ENCODE measurements around the gene COQ4.
"Not testable (repeated sequence)": the region's sequence is repeated elsewhere in the genome, so short reads cannot be mapped to it uniquely, and the experiment has no call there.

The COQ4 gene

GRCh38 chr9:128322404-128323211, at the start of gene COQ4, which contains the start of gene TRUB2:
COQ4 (plus strand) TSS chr9:128322839; CDS start chr9:128322859, 20 bp downstream.
TRUB2 (minus strand) TSS chr9:128322447; CDS start chr9:128322408, 39 bp downstream.
- peak; percentile 85 for DNase-seq (ENCODE audit: low read depth, low spot score)

DNA sequence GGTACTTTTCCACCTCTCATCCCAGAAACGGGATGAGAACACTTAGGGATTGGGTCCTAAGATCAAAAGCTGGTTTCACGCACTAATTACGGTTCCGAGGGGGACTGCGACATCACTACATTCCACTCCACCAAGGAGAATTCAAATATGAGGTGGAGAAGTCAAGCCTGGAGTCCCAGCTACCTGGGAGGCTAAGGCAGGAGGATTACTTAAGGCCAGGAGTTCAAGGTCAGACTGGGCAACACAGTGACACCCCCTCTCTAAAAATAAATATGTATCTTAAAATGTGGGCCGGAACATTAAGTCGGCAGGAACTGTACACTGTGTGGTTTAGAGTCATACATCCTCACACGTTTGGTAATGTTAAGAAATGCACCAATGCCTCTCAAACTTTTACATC, 48.4 kb upstream of the COQ4 start:
- no peak for DNase-seq (ENCODE audit: low read depth, low spot score)

DNA sequence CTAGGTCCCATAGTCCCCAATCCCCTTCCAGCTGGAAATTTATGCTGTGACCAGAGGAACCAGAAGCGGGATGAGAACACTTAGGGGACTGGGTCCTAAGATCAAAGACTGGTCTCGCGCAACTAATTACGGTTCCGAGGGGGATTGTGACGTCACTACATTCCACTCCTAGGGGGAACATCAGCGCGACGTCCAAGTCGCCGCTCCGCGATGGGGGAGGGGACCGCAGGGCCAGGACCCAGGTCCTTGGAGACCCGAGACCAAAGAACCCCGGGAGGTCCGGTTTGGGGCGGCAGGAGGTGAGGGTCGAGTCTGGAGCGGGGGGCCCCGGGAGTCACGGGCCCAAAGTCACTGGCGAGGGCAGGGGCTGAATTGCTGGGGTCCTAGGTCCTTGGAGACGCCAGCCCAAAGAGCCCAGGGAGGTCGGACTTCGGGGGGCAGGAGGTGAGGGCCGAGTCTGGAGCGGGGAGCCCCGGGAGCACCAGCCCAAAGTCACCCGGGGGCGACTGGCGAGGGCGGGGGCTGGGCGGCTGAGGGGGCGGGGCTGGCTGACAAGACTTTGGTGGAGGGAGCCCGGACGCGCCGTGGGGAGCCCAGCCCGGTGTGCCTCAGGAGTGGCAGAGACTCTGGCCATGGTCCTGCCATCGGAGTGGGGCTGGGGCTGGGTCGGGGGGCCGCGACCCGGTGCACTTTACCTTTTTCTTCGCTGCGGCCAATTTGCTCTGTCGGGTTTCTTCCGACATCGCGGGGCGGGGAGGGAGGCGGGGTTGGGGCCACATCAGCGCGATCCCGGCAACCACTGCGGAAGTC, 47.2 kb upstream of the COQ4 start, which contains the start of gene GOLGA2:
Gene GOLGA2, minus strand, starts transcription at position 810 of the 810 bp plus-strand sequence. Its CDS starts 31 bp downstream, at position 779.
- DNase-seq (ENCODE audit: low read depth, low spot score): no peak

GRCh38 chr9:128276008-128276573, 46.5 kb upstream of the COQ4 start, which contains the start of gene SWI5:
SWI5 (plus strand) TSS chr9:128276276.
- peak; percentile 99 for DNase-seq (ENCODE audit: low read depth, low spot score)

DNA sequence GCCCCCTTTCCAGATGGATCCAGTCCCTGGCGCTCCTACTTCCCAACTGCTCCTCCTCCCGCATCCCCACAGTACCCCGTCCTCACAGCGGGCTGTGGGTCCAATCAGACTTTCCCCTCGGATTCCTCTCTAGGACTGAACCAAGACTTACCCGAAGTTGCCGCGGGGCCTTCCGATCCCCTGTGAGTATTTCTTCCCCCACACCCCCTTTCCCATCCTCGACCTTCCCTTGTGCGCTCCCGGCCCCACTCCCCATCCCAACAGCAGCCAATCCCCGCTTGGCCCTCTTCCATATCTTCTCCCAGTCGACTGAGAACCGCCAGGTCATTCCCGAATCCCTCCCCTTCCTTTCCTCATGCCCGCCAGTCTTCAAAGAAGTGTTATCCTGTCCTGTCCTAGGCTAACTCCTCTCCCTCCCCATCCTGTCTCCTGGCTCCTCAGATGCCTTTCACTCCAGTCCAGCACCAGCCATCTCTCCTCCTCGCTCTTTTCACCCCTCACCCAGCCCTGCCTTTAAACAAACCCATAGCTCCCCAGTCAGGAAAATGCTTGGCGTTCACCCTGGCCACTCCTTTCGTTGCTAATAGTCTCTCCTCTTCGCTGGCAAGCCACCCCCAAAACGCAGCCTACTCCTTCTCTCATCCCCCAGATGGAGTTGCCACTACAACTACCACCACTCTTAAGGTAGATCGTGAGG, 45.9 kb upstream of the COQ4 start:
- no peak for DNase-seq (ENCODE audit: low read depth, low spot score)

- DNase-seq (ENCODE audit: low read depth, low spot score): not testable (repeated sequence)
These were observed 43.3 kb upstream of the COQ4 start for GRCh38 chr9:128279088-128280073.

GRCh38 chr9:128280084-128280622, 42.5 kb upstream of the COQ4 start:
- no peak for DNase-seq (ENCODE audit: low read depth, low spot score)

DNA sequence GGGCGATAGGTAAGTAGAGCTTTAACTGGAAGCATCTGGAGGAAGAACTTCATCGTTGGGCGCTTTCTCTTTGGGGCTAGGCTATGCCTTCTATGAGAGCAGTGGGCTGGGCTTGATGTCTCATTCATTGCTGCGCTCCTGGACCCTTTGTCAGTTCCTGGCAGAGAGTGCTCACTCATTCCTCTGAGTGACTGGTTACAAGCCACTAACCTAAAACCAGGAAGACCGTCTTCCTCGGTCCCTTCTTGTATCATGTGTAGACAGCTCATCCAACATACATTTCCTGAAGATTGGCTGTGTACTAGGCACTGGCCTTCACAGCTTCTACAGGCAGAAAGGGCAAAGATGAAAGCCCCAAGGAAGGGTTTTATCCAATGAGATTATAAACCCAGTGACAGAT, 40.1 kb upstream of the COQ4 start:
- no peak for DNase-seq (ENCODE audit: low read depth, low spot score)

- DNase-seq (ENCODE audit: low read depth, low spot score): no peak
These were observed 37.4 kb upstream of the COQ4 start for GRCh38 chr9:128285033-128285784.

DNA sequence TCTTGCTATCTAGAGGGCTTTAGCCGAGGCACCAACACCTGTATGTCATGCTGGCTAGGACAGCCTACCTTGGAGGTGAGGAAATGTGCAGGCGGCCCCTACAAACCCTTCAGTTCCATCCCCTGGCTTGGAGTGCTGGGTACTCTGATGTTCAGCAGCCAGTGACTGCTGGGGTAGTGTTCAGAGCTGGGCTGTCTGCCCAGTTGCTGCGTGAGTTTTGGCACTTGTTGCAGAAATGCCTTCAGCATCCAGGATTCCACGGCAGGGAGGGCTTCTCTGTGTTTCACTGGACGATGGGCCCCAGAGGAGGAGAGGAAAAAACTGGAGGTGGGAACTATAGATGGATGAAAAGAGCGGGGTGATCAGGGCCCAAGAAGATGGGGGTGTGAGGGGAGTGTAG, 36.2 kb upstream of the COQ4 start:
- DNase-seq (ENCODE audit: low read depth, low spot score): no peak

DNA sequence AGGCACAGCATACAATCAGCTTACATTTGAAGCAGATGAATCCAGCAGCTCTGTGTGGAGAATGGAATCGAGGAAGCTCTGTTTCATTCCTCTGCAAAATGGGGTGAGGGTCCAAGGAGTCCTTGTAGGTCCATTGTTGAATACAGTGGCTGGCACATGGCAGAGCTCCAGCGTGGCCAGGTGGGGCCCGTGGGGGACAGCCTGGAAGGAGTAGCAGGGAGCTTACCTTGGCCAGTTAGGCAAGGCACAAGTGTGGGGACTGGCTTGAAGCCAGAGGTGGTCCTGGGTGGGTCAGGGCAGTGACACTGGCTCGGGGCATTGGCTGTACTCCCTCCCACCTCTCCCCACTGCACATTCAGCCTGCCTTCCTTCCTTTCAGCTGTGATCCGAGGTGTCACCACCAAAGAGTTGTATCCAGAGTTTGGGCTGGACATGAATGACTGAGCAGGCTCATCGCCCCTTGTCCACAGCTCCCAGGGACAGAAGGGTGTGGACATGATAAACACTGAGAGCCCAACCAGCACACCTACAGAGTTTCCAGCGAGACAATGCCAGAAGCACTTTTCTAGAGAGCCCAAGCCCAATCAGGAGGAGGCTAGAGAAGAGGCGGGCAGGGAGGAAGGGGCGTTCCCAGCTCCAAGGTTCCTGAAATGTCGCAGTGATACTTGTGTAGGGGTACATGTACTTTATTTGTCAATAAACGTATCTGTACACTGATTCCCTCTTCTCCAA, 34.2 kb upstream of the COQ4 start:
- DNase-seq (ENCODE audit: low read depth, low spot score): no peak

- no peak for DNase-seq (ENCODE audit: low read depth, low spot score)
These were observed 30.6 kb upstream of the COQ4 start for GRCh38 chr9:128292009-128292408.

GRCh38 chr9:128293091-128293490, 29.5 kb upstream of the COQ4 start:
- DNase-seq (ENCODE audit: low read depth, low spot score): no peak

DNA sequence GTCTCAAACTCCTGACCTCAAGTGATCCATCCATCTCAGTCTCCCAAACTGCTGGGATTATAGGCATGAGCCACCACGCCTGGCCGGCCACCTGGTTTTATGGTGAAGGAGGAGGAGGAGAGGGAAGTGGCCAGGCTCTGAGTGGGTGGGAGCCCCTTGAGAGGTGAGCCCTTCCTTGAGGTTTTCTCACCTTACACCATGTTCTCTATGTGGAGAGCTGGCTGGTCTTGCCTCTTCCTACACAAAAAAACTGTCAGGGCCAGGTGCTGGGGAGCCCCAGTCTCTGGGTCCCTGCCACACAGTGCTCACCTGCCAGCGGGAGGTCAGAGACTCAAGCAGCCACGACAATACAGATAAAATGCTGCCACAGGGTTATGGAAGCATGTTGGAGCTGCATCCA, 28.5 kb upstream of the COQ4 start:
- no peak for DNase-seq (ENCODE audit: low read depth, low spot score)

- no peak for DNase-seq (ENCODE audit: low read depth, low spot score)
These were observed 26.1 kb upstream of the COQ4 start for GRCh38 chr9:128296340-128297220.

DNA sequence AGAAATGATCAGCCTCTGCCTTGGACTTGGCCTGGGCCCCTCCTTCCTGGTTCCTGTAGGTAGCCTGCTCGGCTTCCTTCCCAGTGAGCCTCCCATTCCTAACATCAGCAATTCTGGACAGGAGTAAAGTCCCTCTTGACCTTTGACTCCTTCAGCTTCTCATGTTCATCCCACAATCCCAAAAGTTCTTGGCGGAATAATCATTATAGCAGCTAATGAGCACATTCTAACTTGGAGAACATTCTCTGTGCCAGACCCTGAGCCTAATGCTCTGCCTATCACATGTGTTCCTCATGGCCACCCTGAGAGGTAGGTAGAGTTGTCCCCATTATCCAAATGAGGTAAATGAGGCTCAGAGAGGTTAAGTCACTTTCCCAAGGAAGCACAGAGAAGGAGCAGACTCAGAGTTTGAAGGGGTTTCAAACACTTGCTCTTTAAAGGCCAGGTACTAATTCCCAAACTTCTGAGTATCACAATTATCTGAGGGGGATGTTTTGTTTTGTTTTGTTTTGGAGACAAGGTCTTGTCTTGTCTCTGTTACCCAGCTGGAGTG, 25.3 kb upstream of the COQ4 start:
- no peak for DNase-seq (ENCODE audit: low read depth, low spot score)

Data from activated naive CD8-positive, alpha-beta T cell treated with anti-CD3 and anti-CD28 coated beads, Interleukin-2, amount 50 U/mL, for 16 hours (primary cell).